Sigmoid colon (tissue), 7 donors: Measurements from ENCODE around the gene RAB11B. TPM values are rescaled to one million over a fixed set of nuclear protein-coding genes. Genes with fewer than 3 reads are reported as not detected.
A peak's percentile ranks its signal among the peaks of the same experiment; 100 is the strongest.
"Not testable (repeated sequence)": the region's sequence is repeated elsewhere in the genome, so short reads cannot be mapped to it uniquely, and the experiment has no call there.

Source experiments
- DNase-seq: peaks from one replicate; pipeline ENCODE4 v3.0.0-alpha.2; 2019
- H3K27ac ChIP-seq, 4 donors: fragments of 200-600 bp; sonication (generic); one replicate each; pipeline ENCODE4 v1.5.1; 2016 to 2019; ENCODE audit warnings: mild to moderate bottlenecking in 1 of 4
- H3K27me3 ChIP-seq, 3 donors: fragments of 200-600 bp; sonication (generic); one replicate each; pipeline ENCODE4 v1.5.1; 2019; ENCODE audit warnings: mild to moderate bottlenecking in 1 of 3
- H3K36me3 ChIP-seq, 4 donors: fragments of 200-600 bp; sonication (generic); one replicate each; pipeline ENCODE4 v1.5.1; 2016 to 2019
- H3K4me1 ChIP-seq, 4 donors: fragments of 200-600 bp; sonication (generic); one replicate each; pipeline ENCODE4 v1.5.1; 2017 to 2019
- H3K4me3 ChIP-seq, 4 donors: fragments of 200-600 bp; sonication (generic); one replicate each; pipeline ENCODE4 v1.5.1; 2017 to 2019; ENCODE audit warnings: mild to moderate bottlenecking in 2 of 4, moderate library complexity in 1 of 4
- H3K9me3 ChIP-seq, 4 donors: fragments of 200-600 bp in 3 of 4; sonication (generic) in 3 of 4; one replicate each; pipeline versions ENCODE4 v1.5.1 to v1.6.1; 2013 to 2019
- CTCF ChIP-seq, 4 experiments: fragments of 450-650 bp in 3 of 4; fragments of 200-600 bp in 1 of 4; IDR thresholded peaks; one replicate each; pipeline ENCODE4 v1.5.1; 2016 to 2019; ENCODE audit warnings: antibody characterized with exemption in 4 of 4, mild to moderate bottlenecking in 3 of 4, moderate library complexity in 2 of 4
- EP300 ChIP-seq, 4 donors: sonication (generic); formaldehyde crosslinking; IDR thresholded peaks; one replicate each; pipeline ENCODE4 v1.6.1; 2017; ENCODE audit warnings: antibody characterized with exemption in 4 of 4
- POLR2A ChIP-seq, 2 donors: fragments of 450-650 bp; IDR thresholded peaks; one replicate each; pipeline ENCODE4 v1.6.1; 2016; ENCODE audit warnings: antibody characterized with exemption in 2 of 2, mild to moderate bottlenecking in 2 of 2, moderate library complexity in 2 of 2
- POLR2AphosphoS5 ChIP-seq, 4 donors: sonication (generic); formaldehyde crosslinking; IDR thresholded peaks; one replicate each; pipeline ENCODE4 v1.6.1; 2017; ENCODE audit warnings: antibody characterized with exemption in 4 of 4
- WGBS, 2 donors: extraction: QIAGEN DNeasy Blood & Tissue Kit; methylation state at CpG; one replicate each; pipeline ENCODE4 v1.1.7; 2013; 5-methylcytosine and 5-hydroxymethylcytosine counted together
- intact Hi-C: fragments of 100-400 bp; cut with DNase I; formaldehyde crosslinking; loops from one replicate; pipeline ENCODE4 v1.15.1; 2023
- polyA plus RNA-seq, 3 donors: library from polyadenylated mRNA; stranded (reverse); fragments of 200-250 nt; gene quantifications; one replicate each; pipeline ENCODE4 v1.2.3, GENCODE V29; 2013
- total RNA-seq, 4 donors: library from RNA; depleted of rRNA; stranded (reverse); fragments of >200 nt; gene quantifications; one replicate each; pipeline ENCODE4 v1.1.0, GENCODE V29; 2016
- donor health status: healthy with polysubstance abuse.
- donor health status: Bipolar disorder and iron deficiency.
- donor health status: healthy.

RAB11B gene
- total and polyA plus RNA-seq, 7 donors, result 17.5 to 103 (median 42.1) TPM

- intact Hi-C loops, result no loop called here
- Histone ChIP-seq H3K4me1 (peaks cover 0 to 15% (median 0%) of the 10 kb centered on the region in 4 donors), H3K4me3 (peak overlapping the region in 1 of 4 donors; percentile 30), H3K27me3 (no peaks in the 10 kb centered on the region), H3K27ac (peak overlapping the region in 2 of 4 donors; percentile 10 to 53), H3K36me3 (peaks cover 6 to 59% (median 31%) of the 10 kb centered on the region in 4 donors), H3K9me3 (no peaks in the 10 kb centered on the region)
- 89 to 90% methylated on average over 24 of the region's 24 CpGs for WGBS, 2 donors
- TF ChIP-seq POLR2A (IDR thresholded peaks at IDR 0.05), result no peak
- no peak for TF ChIP-seq CTCF (IDR thresholded peaks at IDR 0.05)
- TF ChIP-seq EP300 (IDR thresholded peaks at IDR 0.05), result no peak
- no peak for TF ChIP-seq POLR2AphosphoS5 (IDR thresholded peaks at IDR 0.05)
- DNase-seq, result no peak
Observed at GRCh38 chr19:8403820-8404109, 13.6 kb downstream of the RAB11B start.

GRCh38 chr19:8404391-8405151, 14.4 kb downstream of the RAB11B start:
- WGBS, 2 donors, result 92% methylated on average over 18 of the region's 18 CpGs
- Histone ChIP-seq H3K4me3 (no peak overlapping the region), H3K27ac (peak overlapping the region in 1 of 4 donors; percentile 22), H3K9me3 (no peaks in the 10 kb centered on the region), H3K27me3 (no peaks in the 10 kb centered on the region), H3K36me3 (peaks cover 6 to 55% (median 28%) of the 10 kb centered on the region in 4 donors), H3K4me1 (peaks cover 0 to 15% (median 0%) of the 10 kb centered on the region in 4 donors)
- intact Hi-C loops, result no loop called here
- DNase-seq, result no peak
- TF ChIP-seq CTCF (IDR thresholded peaks at IDR 0.05) (no peak), EP300 (IDR thresholded peaks at IDR 0.05) (no peak), POLR2A (IDR thresholded peaks at IDR 0.05) (no peak), POLR2AphosphoS5 (IDR thresholded peaks at IDR 0.05) (no peak)

GRCh38 chr19:8410718-8411117, 20.6 kb downstream of the RAB11B start:
- H3K36me3 ChIP-seq, H3K27ac ChIP-seq, H3K4me3 ChIP-seq, H3K27me3 ChIP-seq, H3K9me3 ChIP-seq, DNase-seq: not testable (repeated sequence)
- 62 to 90% methylated on average over 13 of the region's 13 CpGs for WGBS, 2 donors
- H3K4me1 ChIP-seq, result peaks cover 0 to 31% (median 25%) of the 10 kb centered on the region in 4 donors
- intact Hi-C loops, result loop anchor here (5.0 kb wide), 1 partner anchor 53 kb away; no protein-coding TSS in a partner anchor

- WGBS, 2 donors, result 2 to 5% methylated on average over 89 of the region's 89 CpGs
- intact Hi-C loops, result loop anchor here (2.0 to 5.0 kb wide), 3 partner anchors 32 to 94 kb away; partner anchors contain the start of gene HNRNPM
- Histone ChIP-seq H3K4me1 (peaks cover 0 to 51% (median 46%) of the 10 kb centered on the region in 4 donors), H3K36me3 (no peaks in the 10 kb centered on the region), H3K27me3 (no peaks in the 10 kb centered on the region), H3K4me3 (peak within 1 kb of the TSS; percentile 81 to 96 (median 93)), H3K9me3 (no peaks in the 10 kb centered on the region), H3K27ac (peak within 1 kb of the TSS; percentile 83 to 92 (median 88))
- TF ChIP-seq POLR2A (IDR thresholded peaks at IDR 0.05) (no peak), EP300 (IDR thresholded peaks at IDR 0.05) (no peak), CTCF (IDR thresholded peaks at IDR 0.05) (peak in 3 of 4 experiments; percentile 27 to 64 (median 32)), POLR2AphosphoS5 (IDR thresholded peaks at IDR 0.05) (peak; percentile 53 to 82 (median 66))
- peak; percentile 99 for DNase-seq
Observed at GRCh38 chr19:8412783-8413628, 22.8 kb downstream of the RAB11B start, which contains the start of gene MARCHF2. TSS of gene MARCHF2 (plus strand) at chr19:8413305. CDS start at chr19:8421841, 8,536 bp downstream.

- TF ChIP-seq POLR2A (IDR thresholded peaks at IDR 0.05) (no peak), POLR2AphosphoS5 (IDR thresholded peaks at IDR 0.05) (no peak), EP300 (IDR thresholded peaks at IDR 0.05) (no peak), CTCF (IDR thresholded peaks at IDR 0.05) (no peak)
Observed at GRCh38 chr19:8413629-8413995, 23.5 kb downstream of the RAB11B start.

More at GRCh38 chr19:8413629-8413995, 23.5 kb downstream of the RAB11B start:
- peak overlapping the region; percentile 81 to 96 (median 93) for H3K4me3 ChIP-seq
- no peaks in the 10 kb centered on the region for H3K27me3 ChIP-seq
- peaks cover 0 to under 1% (median 0%) of the 10 kb centered on the region in 4 donors for H3K36me3 ChIP-seq
- DNase-seq, result no peak
- H3K4me1 ChIP-seq, result peaks cover 0 to 57% (median 51%) of the 10 kb centered on the region in 4 donors
- H3K27ac ChIP-seq, result peak overlapping the region; percentile 83 to 92 (median 88)
- intact Hi-C loops, result loop anchor here (2.0 to 5.0 kb wide), 3 partner anchors 31 to 93 kb away; partner anchors contain the start of gene HNRNPM
- H3K9me3 ChIP-seq, result no peaks in the 10 kb centered on the region
- WGBS, 2 donors, result 16 to 24% methylated on average over 3 of the region's 3 CpGs
